HG02973 (cell line): ENCODE measurements around the gene ALDH1L1.

ENCODE experiments used
- ATAC-seq: cut with Tn5 transposase; IDR thresholded peaks from one replicate; pipeline ENCODE4 v1.9.1; 2021; ENCODE audit warnings: moderate library complexity; ENCODE audit not compliant: unreplicated experiment

The ALDH1L1 gene

DNA sequence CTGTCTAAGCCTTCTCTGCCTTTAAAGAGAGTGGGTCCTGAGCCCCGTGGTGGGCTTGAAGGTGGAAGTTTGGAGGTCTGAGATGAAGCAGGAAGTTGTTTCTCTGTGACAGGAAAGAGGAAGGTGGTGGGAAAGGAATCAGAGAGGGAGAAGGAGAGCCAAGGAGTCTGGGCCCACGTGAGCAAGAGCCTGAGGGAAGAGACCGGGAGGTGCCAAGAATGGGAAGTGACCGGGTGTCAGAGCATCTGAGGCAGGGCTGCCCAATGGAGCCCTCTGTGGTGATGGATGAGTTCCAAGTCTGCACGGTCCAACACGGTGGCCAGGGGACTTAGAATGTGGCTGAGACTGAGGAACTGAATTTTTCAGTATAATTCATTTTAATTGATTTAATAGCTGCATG is 24.6 kb downstream of the ALDH1L1 start:
- no peak for ATAC-seq

- no peak for ATAC-seq
Measured at GRCh38 chr3:126155280-126155640, 25.1 kb downstream of the ALDH1L1 start.

GRCh38 chr3:126154391-126155279 is 25.8 kb downstream of the ALDH1L1 start:
- no peak for ATAC-seq

GRCh38 chr3:126153695-126154360 is 26.6 kb downstream of the ALDH1L1 start:
- ATAC-seq, result no peak

- no peak for ATAC-seq
Measured at GRCh38 chr3:126152901-126153694, 27.3 kb downstream of the ALDH1L1 start.

DNA sequence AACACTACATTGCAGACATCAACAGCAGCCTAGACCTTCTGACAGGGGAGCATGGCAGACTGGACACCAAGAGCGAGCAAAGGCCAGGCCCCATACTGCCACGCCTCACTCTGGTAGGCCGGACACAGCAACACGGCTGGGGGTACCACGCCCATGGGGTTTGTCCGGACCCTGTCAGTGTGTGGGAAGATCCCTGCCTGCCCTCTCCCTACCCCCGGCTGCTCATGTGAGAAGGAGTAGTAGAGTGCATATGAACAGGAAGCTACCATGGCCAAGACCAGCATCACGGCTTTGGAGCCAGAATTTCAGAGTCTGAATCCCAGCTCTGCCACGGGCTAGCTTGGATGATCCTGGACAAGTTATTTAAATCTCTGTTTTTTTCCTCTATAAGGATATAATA is 27.9 kb downstream of the ALDH1L1 start:
- ATAC-seq, result no peak

DNA sequence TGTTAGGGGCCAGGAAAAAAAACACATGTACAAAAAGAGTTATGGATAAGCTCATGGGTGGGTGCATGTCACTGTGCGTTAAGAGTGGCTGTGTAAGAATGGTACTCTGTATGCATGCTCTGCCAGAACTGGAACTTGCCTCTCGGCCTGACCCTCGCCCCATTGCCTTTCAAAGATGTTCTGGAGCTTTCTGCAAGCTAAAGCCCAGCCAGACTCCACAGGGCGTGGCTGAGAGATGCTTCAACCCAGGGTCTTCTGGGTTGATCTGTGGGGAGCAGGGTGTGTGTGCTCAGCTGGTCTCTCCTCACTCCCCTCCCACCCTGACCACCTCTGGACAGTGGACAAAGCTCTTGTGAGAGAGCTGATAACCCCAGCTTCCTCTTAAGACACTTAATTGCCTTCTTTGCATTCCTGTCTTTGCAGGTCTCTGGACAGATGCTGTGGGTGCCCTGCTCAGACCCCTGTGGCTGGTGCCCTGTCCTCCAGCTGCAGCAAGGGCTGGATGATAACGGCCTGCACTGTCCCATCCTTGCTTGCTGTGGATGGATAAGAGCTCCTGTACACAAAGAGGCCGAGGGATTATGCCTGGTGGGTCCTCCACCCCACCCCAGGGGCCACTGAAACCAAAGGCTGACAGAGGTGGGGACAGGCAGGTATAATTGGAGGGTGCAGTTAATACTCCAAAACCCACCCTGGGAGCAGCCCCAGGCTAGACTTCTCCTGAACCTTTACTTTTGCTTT is 28.7 kb downstream of the ALDH1L1 start:
- ATAC-seq, result no peak

- ATAC-seq, result no peak
Measured at GRCh38 chr3:126149960-126150515, 30.3 kb downstream of the ALDH1L1 start.

- ATAC-seq, result no peak
Measured at GRCh38 chr3:126149256-126149902, 31.0 kb downstream of the ALDH1L1 start.

DNA sequence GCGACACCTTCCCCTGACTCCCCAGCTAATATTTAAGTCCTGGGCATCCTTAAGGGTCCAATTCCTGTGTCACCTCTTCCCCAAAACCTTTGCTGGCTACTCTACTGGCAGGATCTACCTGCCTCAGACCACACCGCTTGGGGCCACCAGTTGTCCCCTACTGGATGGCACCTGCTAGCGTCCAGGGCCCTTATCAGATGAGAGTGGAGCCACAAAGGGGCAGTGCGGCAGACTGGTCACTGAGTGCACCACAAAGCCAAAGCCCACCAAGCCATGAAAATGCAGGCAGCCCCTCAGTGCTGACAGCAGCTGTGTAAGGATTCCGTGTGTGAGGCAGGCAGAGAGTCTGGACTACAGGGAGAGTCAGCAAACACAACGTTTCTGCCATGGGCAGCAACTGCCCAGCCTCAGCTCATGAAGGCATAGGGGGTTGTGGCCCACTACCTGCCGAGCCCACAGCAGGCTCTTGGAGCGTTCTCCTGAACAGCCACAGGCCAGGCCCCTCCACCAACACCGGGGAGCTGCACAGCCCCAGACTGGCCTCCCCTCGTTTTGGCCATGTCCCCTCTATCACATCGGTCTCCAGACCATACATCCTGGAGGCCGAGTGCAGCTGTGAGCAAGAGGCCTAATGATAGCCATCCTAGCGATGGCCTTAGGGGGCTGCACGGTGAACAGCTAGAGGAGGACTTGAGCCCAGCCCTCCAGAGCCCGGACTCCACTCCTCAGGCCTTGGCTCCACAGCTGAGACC is 32.3 kb downstream of the ALDH1L1 start:
- no peak for ATAC-seq

- ATAC-seq, result no peak
Measured at GRCh38 chr3:126147147-126147931, 33.0 kb downstream of the ALDH1L1 start.

GRCh38 chr3:126146525-126147146 is 33.8 kb downstream of the ALDH1L1 start:
- no peak for ATAC-seq

- ATAC-seq, result no peak
Measured at GRCh38 chr3:126146034-126146433, 34.4 kb downstream of the ALDH1L1 start.

DNA sequence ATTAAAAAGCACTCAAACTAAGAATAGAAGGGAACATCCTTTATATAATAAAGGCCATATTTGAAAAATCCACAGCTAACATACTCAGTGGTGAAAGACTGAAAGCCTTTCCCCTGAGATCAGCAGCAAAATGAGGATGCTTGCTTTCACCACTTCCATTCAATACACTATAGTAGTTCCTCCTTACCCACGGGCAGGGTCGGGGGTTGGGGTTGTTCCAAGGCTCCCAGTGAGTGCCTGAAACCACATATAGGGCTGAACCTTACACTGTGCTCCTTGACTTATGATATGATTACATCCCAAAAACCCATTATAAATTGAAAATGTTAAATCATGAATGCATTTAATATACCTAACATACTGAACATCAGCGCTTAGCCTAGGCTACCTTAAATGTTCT is 37.7 kb downstream of the ALDH1L1 start:
- no peak for ATAC-seq

- no peak for ATAC-seq
Measured at GRCh38 chr3:126137490-126138130, 42.8 kb downstream of the ALDH1L1 start.

- no peak for ATAC-seq
Measured at GRCh38 chr3:126136428-126137220, 43.8 kb downstream of the ALDH1L1 start.
